ENCODE measurements around the gene ANO2.
"Not testable (repeated sequence)": the region's sequence is repeated elsewhere in the genome, so short reads cannot be mapped to it uniquely, and the experiment has no call there.

Gene ANO2

GRCh38 chr12:5887819-5888218 is 57.2 kb downstream of the ANO2 start:
- not testable (repeated sequence) for DNase-seq (ENCODE audit: low spot score)

DNA sequence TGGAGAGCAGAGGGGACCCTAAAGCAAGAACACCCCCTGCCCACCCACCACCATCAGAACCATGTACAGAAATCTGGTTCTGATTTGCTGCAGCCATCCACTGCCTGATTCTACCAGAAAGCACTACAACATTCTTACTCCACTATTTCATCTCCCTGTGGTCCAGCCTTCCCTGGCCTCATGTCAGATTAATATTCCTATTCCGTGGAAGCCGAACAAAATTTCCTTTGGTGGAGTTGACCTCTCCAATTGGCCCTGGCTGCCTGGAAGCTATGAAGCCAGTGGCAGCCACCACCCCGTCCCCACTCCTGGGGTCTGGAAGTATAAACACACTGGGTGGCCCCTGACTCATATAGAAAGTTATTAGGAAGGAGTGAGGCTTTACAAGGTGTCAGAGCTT is 60.2 kb downstream of the ANO2 start:
- DNase-seq (ENCODE audit: low spot score): no peak

DNA sequence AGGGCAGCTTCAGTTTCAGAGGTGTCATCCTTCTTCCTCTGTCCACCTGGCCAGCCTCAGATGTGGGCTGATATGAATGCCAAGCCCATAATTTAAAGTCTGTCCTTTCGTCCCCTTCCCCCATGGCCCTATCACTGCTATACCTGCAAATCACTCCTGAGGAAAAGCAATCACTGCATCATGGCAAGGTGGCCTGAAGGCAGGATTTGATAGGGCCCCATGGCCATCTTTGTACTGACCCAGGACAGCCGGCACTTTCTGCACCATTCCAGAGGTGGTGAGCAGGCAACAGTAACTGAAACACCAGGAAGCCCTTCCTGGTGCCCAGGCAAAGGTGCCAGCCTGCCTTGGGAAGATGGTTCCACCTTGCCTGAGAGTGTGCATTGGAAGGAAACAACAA is 60.8 kb downstream of the ANO2 start:
- no peak for DNase-seq (ENCODE audit: low spot score)

- peak; percentile 3 for DNase-seq (ENCODE audit: low spot score)
These were observed 62.4 kb downstream of the ANO2 start for GRCh38 chr12:5882511-5883190.

DNA sequence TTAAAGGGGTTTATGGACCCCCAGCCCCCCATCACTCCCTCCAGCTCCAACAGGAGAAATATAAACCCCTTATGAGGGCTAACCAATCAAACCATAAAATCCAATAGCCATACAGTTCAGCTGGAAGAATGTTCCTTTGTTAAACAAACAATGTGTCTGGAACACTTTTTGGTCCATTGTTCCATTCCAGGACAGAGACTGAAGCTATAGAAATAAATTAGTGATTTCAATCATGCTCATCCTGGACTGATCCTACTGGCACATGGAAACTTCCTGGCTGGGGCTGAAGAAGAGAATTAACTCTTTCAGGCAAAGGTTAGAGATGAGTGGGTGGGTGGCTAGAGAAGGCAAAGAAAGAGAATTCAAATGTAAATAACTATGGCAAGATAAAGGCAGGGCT is 63.4 kb downstream of the ANO2 start:
- DNase-seq (ENCODE audit: low spot score): no peak

DNA sequence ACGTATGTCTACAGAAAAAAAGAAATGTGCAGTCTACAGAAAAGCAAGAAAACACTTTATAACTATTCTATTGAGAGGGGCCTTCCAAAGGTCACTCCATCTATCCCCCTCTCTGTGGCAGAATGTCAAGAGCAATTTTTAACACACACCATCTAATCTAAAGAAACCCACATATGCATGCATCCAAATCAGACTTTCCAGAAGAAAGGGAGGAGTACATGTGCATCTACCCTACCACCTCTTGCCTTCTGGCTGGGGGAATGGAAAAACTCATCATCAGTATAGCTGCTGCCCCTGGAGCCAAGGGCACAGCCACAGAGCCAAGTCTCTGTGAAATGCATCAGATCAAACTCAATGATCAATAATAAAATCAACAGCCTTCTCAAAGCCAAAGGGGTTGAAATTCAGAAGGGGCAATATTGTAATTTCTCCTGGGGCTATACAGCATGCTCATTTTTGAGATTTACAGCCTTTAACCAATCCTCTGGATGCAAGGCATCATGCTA is 63.9 kb downstream of the ANO2 start:
- no peak for DNase-seq (ENCODE audit: low spot score)

- DNase-seq (ENCODE audit: low spot score): no peak
These were observed 69.2 kb downstream of the ANO2 start for GRCh38 chr12:5875851-5876250.

- DNase-seq (ENCODE audit: low spot score): no peak
These were observed 70.5 kb downstream of the ANO2 start for GRCh38 chr12:5874514-5874913.

GRCh38 chr12:5873281-5873919 is 71.7 kb downstream of the ANO2 start:
- no peak for DNase-seq (ENCODE audit: low spot score)

DNA sequence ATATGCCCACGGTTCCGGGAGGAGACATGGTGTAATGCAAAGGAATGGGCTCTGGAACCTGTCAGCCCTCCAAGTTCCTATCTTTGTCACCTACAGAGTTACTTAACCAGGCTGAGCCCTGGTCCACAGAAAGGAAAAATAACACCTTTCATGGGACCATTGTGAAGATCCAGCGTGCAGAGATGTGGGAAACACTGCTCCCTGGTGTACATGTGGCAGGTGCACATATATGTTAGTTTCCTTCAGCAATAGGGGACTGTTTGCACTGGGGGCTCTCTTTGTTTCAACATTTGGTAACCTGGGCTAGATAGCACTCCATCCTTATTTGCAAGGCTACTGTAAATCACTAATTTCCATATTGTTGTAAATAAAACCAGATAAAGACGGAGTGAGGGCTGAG is 72.3 kb downstream of the ANO2 start:
- DNase-seq (ENCODE audit: low spot score): no peak

GRCh38 chr12:5871741-5872140 is 73.3 kb downstream of the ANO2 start:
- DNase-seq (ENCODE audit: low spot score): no peak

DNA sequence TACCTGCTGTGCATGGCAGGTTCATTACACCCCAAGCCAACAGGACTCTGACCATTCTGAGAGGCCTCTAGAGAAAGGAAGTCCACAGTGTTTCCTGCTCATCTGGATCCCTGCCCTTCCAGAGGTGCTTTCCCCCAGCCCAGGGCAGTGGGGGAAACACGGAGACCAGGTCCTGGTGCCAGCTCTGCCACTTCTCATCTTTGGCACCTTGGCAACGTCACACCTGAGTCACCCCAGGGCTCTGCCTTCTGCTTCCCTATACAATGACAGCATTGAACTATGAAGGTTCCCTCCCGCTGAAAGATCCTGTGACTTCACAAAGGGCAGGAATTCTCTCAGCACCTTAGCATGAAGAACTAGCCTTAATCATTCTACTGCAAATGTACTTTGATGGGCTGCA is 74.9 kb downstream of the ANO2 start:
- no peak for DNase-seq (ENCODE audit: low spot score)

DNA sequence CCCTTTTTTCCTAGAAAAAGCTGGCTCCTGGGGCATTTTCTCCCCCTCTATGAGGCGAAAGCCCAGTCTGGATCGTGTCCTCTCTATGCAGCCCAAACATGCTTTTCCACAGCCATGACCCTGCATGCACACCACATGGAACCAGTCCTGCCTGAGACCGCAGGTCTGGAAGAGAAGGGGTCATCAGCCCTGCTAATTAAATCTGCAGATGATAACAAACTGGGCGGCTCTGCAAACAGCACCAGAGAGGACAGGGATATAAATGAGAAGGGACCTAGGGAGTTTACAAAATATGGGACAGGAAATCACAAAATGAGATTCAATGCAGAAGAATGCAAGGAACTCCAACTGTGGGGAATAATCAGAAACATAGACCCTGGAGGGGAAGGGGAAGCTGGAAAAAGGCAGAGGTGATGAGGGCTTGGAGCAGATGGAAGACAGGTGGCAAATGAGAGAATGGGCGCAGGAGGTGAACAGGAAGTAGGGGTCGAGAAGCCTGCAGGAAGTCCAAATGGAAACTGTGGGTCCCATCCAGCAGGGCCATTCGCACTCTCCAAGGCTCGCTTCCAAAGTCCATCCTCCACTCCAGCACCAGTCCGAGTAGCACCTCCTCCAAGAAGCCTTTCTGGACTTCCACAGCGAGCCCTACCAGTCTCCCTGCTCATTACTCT is 76.3 kb downstream of the ANO2 start:
- no peak for DNase-seq (ENCODE audit: low spot score)

- no peak for DNase-seq (ENCODE audit: low spot score)
These were observed 79.7 kb downstream of the ANO2 start for GRCh38 chr12:5865397-5865796.

- no peak for DNase-seq (ENCODE audit: low spot score)
These were observed 80.1 kb downstream of the ANO2 start for GRCh38 chr12:5864972-5865371.

GRCh38 chr12:5864301-5864700 is 80.8 kb downstream of the ANO2 start:
- DNase-seq (ENCODE audit: low spot score): no peak

GRCh38 chr12:5861416-5861815 is 83.6 kb downstream of the ANO2 start:
- no peak for DNase-seq (ENCODE audit: low spot score)

GRCh38 chr12:5856692-5857091 is 88.4 kb downstream of the ANO2 start:
- no peak for DNase-seq (ENCODE audit: low spot score)

DNA sequence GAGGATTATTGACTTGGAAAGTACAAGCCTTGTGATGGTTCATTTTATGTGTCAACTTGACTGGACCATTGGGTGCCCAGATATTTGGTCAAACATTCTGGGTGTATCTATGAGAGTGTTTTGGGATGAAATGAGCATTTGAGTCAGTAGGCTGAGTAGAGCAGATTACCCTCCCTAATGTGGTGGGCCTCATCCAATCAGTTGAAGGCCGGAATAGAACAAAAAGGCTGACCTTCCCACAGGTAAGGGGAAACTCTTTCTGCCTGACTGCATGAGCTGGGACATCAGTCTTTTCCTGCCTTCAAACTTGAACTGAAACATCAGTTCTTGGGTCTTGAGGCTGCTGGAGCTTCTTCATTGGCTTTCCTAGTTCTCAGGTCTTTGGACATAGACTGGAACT is 98.1 kb downstream of the ANO2 start:
- no peak for DNase-seq (ENCODE audit: low spot score)

GRCh38 chr12:5840944-5841343 is 104.1 kb downstream of the ANO2 start:
- DNase-seq (ENCODE audit: low spot score): no peak

DNA sequence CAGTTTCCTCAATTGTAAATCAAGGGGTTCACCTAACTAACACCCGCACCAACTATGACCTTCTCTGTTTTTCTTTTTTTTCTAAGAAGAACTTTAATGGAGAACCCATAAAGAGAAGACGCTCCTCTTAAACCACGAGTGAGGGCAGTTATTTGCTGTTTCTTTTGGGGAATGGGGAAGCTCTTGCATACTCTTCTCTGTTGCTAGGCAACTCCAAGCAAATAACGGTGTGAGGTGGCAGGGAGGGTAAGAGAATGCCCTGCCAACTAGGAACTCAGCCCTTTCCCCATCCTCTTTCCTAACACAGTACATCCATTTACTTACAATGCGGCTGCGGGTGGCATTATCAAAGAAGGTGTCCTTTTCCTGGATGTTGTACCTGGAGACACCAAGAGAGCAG is 114.9 kb downstream of the ANO2 start:
- no peak for DNase-seq (ENCODE audit: low spot score)

DNA sequence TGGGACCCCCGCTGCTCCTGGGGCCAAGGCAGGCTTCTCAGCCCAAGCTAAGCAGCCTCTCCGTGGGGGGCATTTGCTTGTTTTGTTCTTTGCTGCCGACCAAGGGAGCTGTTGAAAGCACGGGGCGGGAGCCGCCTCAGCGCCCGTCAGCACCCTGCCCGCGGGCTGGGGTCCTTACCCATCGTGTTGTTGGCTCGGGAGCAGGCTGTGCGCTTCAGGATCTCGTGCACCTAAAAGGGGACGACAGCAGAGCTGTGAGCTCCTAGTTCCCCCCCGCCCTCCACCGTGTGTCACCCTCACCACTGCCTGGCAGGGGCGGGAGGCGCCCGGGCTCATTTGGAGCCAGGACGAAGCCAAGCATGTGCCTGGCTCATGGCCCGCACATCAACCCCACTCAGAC is 117.5 kb downstream of the ANO2 start:
- no peak for DNase-seq (ENCODE audit: low spot score)

DNA sequence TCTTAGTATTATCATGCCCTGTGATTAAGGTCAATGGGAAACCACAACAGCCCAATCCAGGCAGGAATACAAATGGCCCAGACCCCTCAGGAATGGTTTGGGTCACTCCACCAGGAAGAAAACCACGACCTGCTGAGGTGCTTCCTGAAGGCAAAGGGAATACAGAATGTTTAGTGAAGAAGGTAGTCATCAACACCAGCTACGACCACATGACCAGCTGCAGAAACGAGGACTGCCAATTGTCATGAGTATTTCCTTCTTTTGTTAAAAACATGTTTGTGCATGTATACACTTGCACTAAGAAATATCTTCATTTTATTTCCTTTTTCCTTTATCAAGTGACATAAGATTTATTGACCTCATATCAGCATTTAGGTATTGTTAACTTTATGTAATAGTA is 119.3 kb downstream of the ANO2 start:
- DNase-seq (ENCODE audit: low spot score): not testable (repeated sequence)
